Activated effector memory CD4-positive, alpha-beta T cell treated with anti-CD3 and anti-CD28 coated beads, Interleukin-2, amount 50 U/mL, for 16 hours (primary cell): ENCODE measurements around the gene TMEM72.

Experiments
- DNase-seq: peaks from one replicate; pipeline ENCODE4 v3.0.0-alpha.2; 2020

The TMEM72 gene

GRCh38 chr10:44935201-44935965 lies 24.2 kb downstream of the TMEM72 start:
- DNase-seq: no peak

GRCh38 chr10:44935966-44936295 lies 24.8 kb downstream of the TMEM72 start:
- DNase-seq: no peak

GRCh38 chr10:44936314-44936975 lies 25.3 kb downstream of the TMEM72 start:
- DNase-seq: no peak

- no peak for DNase-seq
These were observed 26.3 kb downstream of the TMEM72 start for GRCh38 chr10:44937196-44938005.

GRCh38 chr10:44938956-44939355 lies 27.8 kb downstream of the TMEM72 start:
- DNase-seq: no peak

- DNase-seq: no peak
These were observed 28.7 kb downstream of the TMEM72 start for GRCh38 chr10:44939691-44940401.

- DNase-seq: no peak
These were observed 33.2 kb downstream of the TMEM72 start for GRCh38 chr10:44944354-44944753.

- DNase-seq: no peak
These were observed 35.1 kb downstream of the TMEM72 start for GRCh38 chr10:44946205-44946604.

GRCh38 chr10:44947371-44948152 lies 36.4 kb downstream of the TMEM72 start:
- no peak for DNase-seq

- DNase-seq: no peak
These were observed 37.5 kb downstream of the TMEM72 start for GRCh38 chr10:44948642-44949041.

- DNase-seq: no peak
These were observed 38.1 kb downstream of the TMEM72 start for GRCh38 chr10:44949127-44949802.

GRCh38 chr10:44949915-44950314 lies 38.8 kb downstream of the TMEM72 start:
- DNase-seq: no peak

GRCh38 chr10:44950326-44951225 lies 39.4 kb downstream of the TMEM72 start:
- DNase-seq: no peak

- DNase-seq: no peak
These were observed 40.6 kb downstream of the TMEM72 start for GRCh38 chr10:44951576-44952226.

- no peak for DNase-seq
These were observed 41.7 kb downstream of the TMEM72 start for GRCh38 chr10:44952779-44953231.

GRCh38 chr10:44954042-44954441 lies 42.9 kb downstream of the TMEM72 start:
- DNase-seq: no peak

GRCh38 chr10:44954962-44955361 lies 43.8 kb downstream of the TMEM72 start:
- no peak for DNase-seq

- no peak for DNase-seq
These were observed 44.4 kb downstream of the TMEM72 start for GRCh38 chr10:44955413-44956070.

- DNase-seq: no peak
These were observed 45.1 kb downstream of the TMEM72 start for GRCh38 chr10:44956226-44956625.
